Measurements from ENCODE around the gene SLC6A19. TPM values are rescaled to one million over a fixed set of nuclear protein-coding genes. Genes with fewer than 3 reads are reported as not detected.

Gene SLC6A19
- total and polyA plus RNA-seq, 2 donors (not counting 1 experiment from before 2014, with no cell fraction given), result not detected

DNA sequence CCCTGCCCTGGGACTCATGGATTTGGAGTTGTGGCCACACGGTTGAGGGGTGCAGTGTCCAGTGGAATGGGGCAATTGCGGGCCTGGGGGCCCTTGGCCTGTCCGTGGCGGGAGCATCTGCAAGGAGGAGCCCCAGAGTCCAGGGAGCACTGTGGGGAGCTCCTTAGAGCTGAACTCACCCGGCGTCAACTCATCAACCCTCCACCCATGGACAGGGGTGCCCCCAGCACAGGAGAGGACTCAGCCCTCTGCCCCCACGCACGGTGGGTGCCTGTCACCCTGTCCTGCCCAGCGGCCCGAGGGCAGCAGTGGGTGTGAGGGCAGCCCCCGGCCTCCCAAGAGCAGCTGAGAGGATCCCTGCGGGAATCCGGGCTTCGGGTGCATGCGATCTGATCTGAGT is 23.2 kb downstream of the SLC6A19 start:
- Mint-ChIP-seq H3K4me1 (no peaks in the 10 kb centered on the region), H3K4me3 (no peak overlapping the region), H3K9me3 (ENCODE audit: insufficient read depth) (no peaks in the 10 kb centered on the region), H3K27ac (no peak overlapping the region), H3K27me3 (peaks cover 8% of the 10 kb centered on the region)
- Histone ChIP-seq H4K20me1 (ENCODE audit: control insufficient read depth, insufficient read depth, low read length, poor library complexity, severe bottlenecking) (no peaks in the 10 kb centered on the region), H3K4me1 (ENCODE audit: control insufficient read depth in 2 of 2, insufficient read depth in 2 of 2, low read length in 2 of 2) (no peaks in the 10 kb centered on the region), H3K4me3 (ENCODE audit: control extremely low read depth in 1 of 5, extremely low read depth in 1 of 5, insufficient read depth in 1 of 5, low read depth in 2 of 5, low read length in 4 of 5) (no peak overlapping the region), H3K27ac (ENCODE audit: low read length in 2 of 2) (no peak overlapping the region), H3K27me3 (replicated peaks in 1 of 4; ENCODE audit: control extremely low read depth in 1 of 4, control insufficient read depth in 3 of 4, insufficient read depth in 4 of 4, low read length in 3 of 4) (peaks cover 0 to 3% (median 0%) of the 10 kb centered on the region in 4 experiments), H3K9me3 (ENCODE audit: control extremely low read depth in 1 of 3, control insufficient read depth in 2 of 3, insufficient read depth in 1 of 3, low read length in 2 of 3) (no peaks in the 10 kb centered on the region), H3K79me2 (ENCODE audit: control insufficient read depth, insufficient read depth, low read length) (no peaks in the 10 kb centered on the region), H3K36me3 (replicated peaks in 1 of 2; ENCODE audit: control extremely low read depth in 1 of 2, control insufficient read depth in 1 of 2, extremely low read depth in 1 of 2, insufficient read depth in 2 of 2, low read length in 1 of 2) (no peaks in the 10 kb centered on the region), H3K9ac (ENCODE audit: low read length) (no peak overlapping the region), H2AFZ (ENCODE audit: insufficient read depth, low read depth, low read length, poor library complexity, severe bottlenecking) (no peak overlapping the region), H3K4me2 (replicated peaks; ENCODE audit: low read depth, low read length, poor library complexity, severe bottlenecking) (no peak overlapping the region)
- POLR2A ChIA-PET, result no interaction called here
- no peak for ATAC-seq (ENCODE audit: low read depth)
- intact Hi-C loops (cut with micrococcal nuclease), result no loop called here
- no peak for DNase-seq
- 90% methylated on average over 9 of the region's 15 CpGs for WGBS (ENCODE audit: insufficient coverage)
- CTCF ChIA-PET, result no interaction called here
- TF ChIP-seq, protein P1, sequence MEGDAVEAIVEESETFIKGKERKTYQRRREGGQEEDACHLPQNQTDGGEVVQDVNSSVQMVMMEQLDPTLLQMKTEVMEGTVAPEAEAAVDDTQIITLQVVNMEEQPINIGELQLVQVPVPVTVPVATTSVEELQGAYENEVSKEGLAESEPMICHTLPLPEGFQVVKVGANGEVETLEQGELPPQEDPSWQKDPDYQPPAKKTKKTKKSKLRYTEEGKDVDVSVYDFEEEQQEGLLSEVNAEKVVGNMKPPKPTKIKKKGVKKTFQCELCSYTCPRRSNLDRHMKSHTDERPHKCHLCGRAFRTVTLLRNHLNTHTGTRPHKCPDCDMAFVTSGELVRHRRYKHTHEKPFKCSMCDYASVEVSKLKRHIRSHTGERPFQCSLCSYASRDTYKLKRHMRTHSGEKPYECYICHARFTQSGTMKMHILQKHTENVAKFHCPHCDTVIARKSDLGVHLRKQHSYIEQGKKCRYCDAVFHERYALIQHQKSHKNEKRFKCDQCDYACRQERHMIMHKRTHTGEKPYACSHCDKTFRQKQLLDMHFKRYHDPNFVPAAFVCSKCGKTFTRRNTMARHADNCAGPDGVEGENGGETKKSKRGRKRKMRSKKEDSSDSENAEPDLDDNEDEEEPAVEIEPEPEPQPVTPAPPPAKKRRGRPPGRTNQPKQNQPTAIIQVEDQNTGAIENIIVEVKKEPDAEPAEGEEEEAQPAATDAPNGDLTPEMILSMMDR (IDR thresholded peaks at IDR 0.05), result no peak
- TF ChIP-seq EZH2 (IDR thresholded peaks at IDR 0.05; ENCODE audit: borderline replicate concordance, insufficient read depth, low read depth, low read length, poor library complexity, severe bottlenecking), result no peak

DNA sequence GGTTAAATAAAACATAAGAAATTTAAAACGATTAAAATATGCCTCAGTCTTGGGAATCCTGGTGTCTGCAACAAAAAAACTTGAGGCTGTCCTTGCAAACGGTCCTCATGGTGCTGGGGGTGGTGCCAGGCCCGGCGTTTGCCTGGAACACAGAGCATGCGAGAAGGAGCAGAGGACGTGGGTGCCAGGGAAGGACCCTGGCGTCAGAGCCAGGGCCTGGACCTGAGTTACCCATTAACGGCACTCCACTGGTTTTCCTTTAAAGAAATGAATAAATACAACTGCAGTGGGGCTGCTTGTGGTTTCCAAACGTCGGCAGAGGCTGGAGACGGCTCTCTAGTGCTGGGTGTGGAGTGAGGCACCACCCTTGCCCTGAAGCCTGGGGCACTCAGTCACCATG is 23.7 kb downstream of the SLC6A19 start, which contains the start of gene SLC6A18:
SLC6A18 (plus strand) TSS at position 301 of the 400 bp plus-strand sequence; CDS start at position 398, 97 bp downstream.
- H2AFZ ChIP-seq (ENCODE audit: insufficient read depth, low read depth, low read length, poor library complexity, severe bottlenecking), result no peak within 1 kb of the TSS
- no peaks in the 10 kb centered on the region for H3K9me3 ChIP-seq (ENCODE audit: control extremely low read depth in 1 of 3, control insufficient read depth in 2 of 3, insufficient read depth in 1 of 3, low read length in 2 of 3)
- H3K79me2 ChIP-seq (ENCODE audit: control insufficient read depth, insufficient read depth, low read length), result no peaks in the 10 kb centered on the region
- no peak for ATAC-seq (ENCODE audit: low read depth)
- ChIA-PET POLR2A (no interaction called here), CTCF (no interaction called here)
- no peak within 1 kb of the TSS for H3K9ac ChIP-seq (ENCODE audit: low read length)
- intact Hi-C loops (cut with micrococcal nuclease), result no loop called here
- Mint-ChIP-seq H3K4me1 (no peaks in the 10 kb centered on the region), H3K9me3 (ENCODE audit: insufficient read depth) (no peaks in the 10 kb centered on the region), H3K4me3 (no peak within 1 kb of the TSS), H3K27ac (no peak within 1 kb of the TSS), H3K27me3 (peaks cover 8% of the 10 kb centered on the region)
- WGBS (ENCODE audit: insufficient coverage), result 85% methylated on average over 10 of the region's 11 CpGs
- H3K27ac ChIP-seq (ENCODE audit: low read length in 2 of 2), result no peak within 1 kb of the TSS
- H3K27me3 ChIP-seq (replicated peaks in 1 of 4; ENCODE audit: control extremely low read depth in 1 of 4, control insufficient read depth in 3 of 4, insufficient read depth in 4 of 4, low read length in 3 of 4), result peaks cover 0 to 3% (median 0%) of the 10 kb centered on the region in 4 experiments
- H3K4me2 ChIP-seq (replicated peaks; ENCODE audit: low read depth, low read length, poor library complexity, severe bottlenecking), result no peak within 1 kb of the TSS
- no peaks in the 10 kb centered on the region for H3K4me1 ChIP-seq (ENCODE audit: control insufficient read depth in 2 of 2, insufficient read depth in 2 of 2, low read length in 2 of 2)
- no peaks in the 10 kb centered on the region for H3K36me3 ChIP-seq (replicated peaks in 1 of 2; ENCODE audit: control extremely low read depth in 1 of 2, control insufficient read depth in 1 of 2, extremely low read depth in 1 of 2, insufficient read depth in 2 of 2, low read length in 1 of 2)
- H4K20me1 ChIP-seq (ENCODE audit: control insufficient read depth, insufficient read depth, low read length, poor library complexity, severe bottlenecking), result no peaks in the 10 kb centered on the region
- TF ChIP-seq, protein P1 (IDR thresholded peaks at IDR 0.05), result no peak
- TF ChIP-seq EZH2 (IDR thresholded peaks at IDR 0.05; ENCODE audit: borderline replicate concordance, insufficient read depth, low read depth, low read length, poor library complexity, severe bottlenecking), result no peak
- no peak for DNase-seq
- no peak within 1 kb of the TSS for H3K4me3 ChIP-seq (ENCODE audit: control extremely low read depth in 1 of 5, extremely low read depth in 1 of 5, insufficient read depth in 1 of 5, low read depth in 2 of 5, low read length in 4 of 5)

Measured in B cell (primary cell).